GM19438 (cell line): ENCODE data around the gene NADK2.
"Not testable (repeated sequence)": the region's sequence is repeated elsewhere in the genome, so short reads cannot be mapped to it uniquely, and the experiment has no call there.

Experiments used
- ATAC-seq: cut with Tn5 transposase; IDR thresholded peaks from one replicate; pipeline ENCODE4 v1.9.1; 2021; ENCODE audit warnings: low read depth; ENCODE audit not compliant: unreplicated experiment

NADK2 gene, protein sequence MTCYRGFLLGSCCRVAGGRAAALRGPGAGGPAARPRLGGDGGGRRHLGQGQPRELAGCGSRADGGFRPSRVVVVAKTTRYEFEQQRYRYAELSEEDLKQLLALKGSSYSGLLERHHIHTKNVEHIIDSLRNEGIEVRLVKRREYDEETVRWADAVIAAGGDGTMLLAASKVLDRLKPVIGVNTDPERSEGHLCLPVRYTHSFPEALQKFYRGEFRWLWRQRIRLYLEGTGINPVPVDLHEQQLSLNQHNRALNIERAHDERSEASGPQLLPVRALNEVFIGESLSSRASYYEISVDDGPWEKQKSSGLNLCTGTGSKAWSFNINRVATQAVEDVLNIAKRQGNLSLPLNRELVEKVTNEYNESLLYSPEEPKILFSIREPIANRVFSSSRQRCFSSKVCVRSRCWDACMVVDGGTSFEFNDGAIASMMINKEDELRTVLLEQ

DNA sequence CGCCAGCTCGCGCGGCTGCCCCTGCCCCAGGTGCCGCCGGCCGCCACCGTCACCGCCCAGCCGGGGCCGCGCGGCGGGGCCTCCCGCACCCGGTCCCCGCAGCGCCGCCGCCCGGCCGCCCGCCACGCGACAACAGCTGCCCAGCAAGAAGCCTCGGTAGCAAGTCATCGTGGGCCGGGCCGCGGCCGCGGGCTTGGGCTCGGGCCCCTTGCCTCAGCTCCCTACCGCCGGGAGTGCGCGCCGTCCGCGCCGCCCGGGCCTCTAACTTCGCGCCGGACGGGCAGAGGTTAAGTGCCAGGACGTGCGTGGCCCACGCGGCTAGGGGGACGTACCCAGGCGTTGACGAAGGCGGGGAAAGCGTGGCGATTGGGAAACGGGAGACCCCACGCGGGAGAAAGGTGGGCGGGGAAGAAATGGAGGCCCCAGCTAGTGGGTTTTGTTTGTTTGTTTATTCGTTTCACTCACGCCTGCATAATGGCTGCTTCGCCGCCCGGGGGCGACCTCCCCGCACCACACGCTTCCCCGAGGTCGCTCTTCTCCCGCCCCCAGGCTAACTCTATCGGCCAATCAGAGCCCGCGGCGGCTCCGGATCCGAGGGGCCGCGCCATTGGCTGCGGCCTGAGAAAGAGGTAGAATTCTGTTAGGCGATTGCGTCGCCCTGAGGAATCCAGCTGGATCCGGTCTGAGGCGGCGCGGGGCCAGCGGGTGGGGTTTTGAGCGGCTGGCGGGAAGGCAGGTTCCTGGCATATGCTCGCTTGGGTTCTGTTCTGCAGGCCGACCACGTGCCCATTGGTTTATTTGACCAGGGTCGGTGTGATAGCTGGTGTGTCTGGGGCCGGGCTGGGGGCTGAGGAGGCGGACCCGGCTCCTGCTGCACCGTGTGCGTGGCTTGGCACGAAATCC, at the start of gene NADK2:
Gene NADK2, minus strand, starts transcription at position 295 of the 903 bp plus-strand sequence. Its CDS starts 127 bp downstream, at position 168.
- peak; percentile 83 for ATAC-seq

DNA sequence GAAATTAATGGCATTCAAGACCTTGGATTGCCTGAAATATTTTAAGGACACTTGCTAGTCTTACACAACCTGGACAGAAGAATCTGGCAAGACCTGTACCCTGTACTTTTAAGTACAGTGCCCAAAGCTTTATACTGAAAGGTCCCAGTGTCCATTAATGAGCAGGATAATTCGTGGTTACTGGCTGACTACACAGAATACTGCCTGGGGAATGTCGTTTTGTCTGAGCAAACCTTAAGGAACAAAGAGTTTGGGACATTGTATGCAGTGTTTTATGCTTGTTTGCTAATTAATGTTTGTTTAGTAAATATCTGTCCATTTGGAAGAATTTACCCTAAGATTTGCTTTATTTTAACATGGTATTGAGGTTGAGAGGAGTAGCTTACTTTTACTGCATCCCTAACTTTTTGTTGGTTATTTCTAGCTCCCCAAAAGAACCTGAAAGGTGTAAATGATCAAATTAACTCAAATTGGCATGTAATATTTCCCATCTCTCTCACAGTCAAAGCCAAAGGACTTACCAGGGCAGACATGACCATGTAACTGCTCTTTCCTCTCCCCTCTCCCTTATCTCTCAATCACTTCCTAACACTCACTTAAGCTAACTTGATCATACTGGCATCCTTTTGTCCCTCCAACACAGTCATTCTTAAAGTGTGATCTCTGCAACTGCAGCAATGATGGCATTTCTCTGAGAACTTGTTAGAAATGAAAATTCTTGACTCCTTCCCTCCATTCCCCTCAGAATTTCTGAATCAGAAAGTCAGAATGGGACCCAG, 44.3 kb upstream of the NADK2 start:
- no peak for ATAC-seq

DNA sequence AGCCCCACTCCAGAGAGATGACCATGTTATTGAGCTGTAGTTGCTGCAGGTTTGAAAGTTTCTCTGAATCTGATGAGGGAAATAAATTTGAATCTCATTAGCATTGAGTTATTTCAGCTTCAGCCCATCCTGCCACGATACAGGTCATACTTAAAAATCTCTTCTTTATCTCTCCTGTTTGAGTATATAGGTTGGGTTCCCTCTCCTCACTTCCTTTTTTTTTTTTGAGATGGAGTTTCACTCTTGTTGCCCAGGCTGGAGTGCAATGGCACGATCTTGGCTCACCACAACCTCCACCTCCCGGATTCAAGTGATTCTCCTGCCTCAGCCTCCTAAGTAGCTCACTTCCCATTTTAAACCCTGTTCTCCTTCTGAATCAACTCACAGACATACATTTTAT, 42.0 kb upstream of the NADK2 start:
- not testable (repeated sequence) for ATAC-seq

DNA sequence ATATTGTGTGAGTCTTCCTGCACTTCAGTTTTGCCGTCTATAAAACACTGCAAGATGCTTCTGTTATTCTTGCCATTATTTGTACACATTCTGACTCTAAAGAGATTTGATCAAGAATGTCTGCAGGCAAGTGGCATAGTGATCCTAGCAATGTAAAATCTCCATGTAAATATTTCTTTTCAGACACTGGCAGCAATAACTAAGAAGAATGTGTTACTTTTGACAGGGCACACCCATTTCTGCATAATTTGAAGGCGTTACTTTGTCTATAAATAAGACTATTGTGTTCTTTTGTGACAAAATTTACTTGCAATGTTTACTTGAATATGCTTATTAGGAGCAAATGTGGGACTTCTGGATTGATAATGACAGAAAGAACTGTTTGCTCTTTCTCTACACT, 39.9 kb upstream of the NADK2 start:
- no peak for ATAC-seq

DNA sequence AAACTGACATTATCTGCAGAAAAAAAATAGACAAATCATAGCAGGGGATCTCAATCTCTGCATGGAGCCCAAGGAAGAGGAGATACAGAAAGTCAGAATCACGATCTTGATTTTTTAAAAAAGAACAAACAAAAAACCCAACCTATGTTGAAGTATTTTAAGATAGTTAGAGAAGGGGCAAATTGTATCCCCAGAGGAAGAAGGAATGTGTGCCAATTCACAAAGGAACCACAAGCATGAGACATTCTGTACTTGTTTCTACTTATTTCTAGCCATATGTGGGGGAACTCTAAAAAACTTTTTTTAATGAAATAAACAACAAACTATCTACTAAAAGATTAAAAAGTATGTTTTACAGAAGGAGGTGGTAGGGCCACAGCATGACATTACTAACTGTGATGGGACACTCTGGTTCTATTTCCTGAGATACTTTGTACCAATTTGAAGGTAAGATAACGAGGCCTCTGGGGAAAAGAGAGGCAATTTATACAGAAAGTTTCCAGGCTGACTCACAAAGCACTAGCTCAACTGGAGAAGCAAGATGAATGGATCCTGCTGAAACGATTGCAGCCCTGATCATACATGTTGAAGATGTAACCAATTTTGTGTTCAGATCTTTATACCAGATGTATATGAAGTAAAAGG, 37.5 kb upstream of the NADK2 start:
- no peak for ATAC-seq

DNA sequence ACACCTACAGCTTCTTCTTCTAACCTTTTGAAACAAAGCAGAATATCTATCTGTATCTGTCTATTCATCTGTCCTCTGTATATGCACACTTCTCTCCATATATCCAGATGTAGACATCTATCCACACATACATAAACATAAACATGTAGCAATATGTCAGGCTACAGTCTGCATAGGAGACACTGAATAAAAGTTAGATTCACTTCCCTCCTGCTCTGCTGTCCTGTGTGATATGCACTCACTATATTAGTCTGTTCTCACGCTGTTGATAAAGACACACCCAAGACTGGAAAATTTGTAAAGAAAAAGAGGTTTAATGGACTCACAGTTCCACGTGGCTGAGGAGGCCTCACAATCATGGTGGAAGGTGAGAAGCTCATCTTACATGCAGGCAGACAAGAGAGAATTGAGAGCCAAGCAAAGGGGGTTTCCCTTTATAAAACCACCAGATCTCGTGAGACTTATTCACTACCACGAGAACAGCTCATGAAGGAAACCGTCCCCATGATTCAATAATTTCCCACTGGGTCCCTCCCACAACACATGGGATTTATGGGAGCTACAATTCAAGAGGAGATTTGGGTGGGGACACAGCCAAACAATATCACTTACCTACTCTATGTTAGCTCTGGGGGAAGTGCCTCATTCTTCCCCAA, 35.9 kb upstream of the NADK2 start:
- ATAC-seq, result no peak

DNA sequence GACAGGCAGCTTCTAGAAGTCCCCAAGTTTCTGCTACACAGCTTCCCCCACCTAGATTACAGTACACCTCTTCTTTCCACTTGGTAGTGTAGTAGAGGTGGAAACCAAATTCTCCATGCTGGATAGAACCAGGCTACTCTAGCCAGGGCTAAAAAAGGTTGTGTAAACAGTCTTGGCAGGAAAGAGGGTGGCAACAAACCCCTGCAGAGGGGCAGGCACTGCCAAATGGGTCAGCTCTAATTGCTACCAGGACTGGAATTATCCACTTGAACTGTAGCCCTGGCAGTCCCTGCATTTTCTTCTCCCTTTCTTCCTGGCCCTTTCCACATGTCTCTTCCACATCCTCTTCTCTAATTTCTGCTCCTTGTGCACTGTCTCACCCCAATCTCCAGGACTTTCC, 35.1 kb upstream of the NADK2 start:
- no peak for ATAC-seq

DNA sequence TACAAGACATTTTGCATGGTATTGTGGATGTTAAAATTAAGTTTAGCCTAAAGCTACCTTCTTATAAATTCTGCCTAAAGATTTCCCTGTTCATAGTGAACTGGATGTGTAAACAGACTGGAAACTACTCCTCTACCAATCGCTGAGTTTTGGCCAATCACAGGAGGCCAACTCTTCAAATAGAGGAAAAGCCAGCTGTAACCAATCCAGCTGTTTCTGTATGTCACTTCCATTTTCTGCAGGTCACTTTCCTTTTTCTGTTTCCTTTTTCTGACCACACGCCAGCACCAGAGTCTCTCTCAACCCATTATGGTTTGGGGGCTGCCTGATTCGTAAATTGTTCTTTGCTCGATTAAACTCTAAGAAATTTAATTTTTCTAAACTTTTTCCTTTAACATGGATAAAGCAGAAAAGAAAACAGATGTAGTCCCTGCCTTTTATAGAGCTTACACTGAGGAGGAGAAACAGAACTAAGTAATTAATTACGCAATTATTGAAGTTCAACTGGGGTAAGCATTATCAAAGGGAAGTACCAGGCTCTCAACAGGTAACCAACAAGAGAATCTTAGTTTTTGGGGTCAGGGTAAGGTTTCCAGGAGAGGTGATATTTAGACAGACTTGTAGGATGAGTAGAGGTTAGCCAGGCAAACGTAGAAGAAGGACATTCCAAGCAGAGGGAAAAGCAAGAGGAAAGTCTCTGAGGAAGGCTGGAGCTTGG, 32.2 kb upstream of the NADK2 start:
- no peak for ATAC-seq

DNA sequence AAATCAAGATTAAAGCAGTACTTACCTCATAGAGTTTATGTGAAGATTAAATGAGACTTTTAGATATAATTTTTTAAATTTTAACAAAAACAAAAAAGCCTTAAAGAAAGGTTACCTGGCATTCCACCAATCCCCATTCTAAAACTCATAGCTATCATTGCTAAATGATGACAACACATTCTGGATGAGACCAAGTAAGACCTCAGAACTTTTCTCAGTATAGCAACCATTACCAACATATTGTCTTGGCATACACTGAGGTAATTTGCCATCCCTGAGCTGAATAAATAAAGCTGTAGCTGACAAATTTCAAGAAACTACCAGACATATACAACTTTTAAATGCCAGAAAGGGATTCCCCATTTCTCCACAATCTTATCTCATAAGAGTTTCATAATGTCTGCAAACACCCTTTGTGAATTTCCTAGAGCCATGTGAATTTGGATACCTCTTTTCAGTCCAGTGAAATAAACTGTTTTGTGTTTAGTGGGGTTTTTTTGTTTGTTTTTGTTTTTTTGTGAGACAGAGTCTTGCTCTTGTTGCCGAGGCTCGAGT, 30.5 kb upstream of the NADK2 start:
- ATAC-seq, result no peak

DNA sequence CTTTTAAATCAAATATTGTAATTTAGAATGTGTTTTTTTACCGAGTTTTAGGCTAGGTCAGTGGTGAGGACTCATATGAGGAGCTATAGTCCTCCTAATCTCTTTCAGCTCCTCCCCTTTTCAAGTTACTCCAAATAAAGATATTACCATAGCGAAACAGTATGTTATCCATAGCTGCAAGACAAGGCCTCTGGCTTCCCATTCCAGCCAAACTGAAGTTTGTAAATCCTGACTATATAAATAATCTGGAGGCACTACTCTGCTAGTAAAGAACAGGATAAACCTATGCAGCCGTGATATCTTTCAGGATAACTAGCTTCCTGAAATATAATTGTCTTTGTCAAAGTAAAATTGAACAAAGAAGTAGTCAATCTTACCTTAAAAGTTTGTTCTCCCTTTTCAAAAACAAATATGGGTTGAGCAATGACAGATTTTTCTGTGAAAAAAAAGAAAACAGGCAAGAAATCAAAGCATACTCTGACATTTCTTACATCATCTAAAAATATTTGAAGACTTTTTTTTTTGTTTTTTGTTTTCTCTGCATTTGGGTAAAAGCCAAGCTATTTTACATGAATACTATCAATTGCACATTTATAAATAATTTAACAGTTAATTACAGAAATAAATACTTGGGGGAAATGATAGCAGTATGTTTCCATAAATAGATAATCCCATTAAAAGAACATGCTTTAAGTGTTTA, 29.3 kb upstream of the NADK2 start:
- ATAC-seq, result no peak

DNA sequence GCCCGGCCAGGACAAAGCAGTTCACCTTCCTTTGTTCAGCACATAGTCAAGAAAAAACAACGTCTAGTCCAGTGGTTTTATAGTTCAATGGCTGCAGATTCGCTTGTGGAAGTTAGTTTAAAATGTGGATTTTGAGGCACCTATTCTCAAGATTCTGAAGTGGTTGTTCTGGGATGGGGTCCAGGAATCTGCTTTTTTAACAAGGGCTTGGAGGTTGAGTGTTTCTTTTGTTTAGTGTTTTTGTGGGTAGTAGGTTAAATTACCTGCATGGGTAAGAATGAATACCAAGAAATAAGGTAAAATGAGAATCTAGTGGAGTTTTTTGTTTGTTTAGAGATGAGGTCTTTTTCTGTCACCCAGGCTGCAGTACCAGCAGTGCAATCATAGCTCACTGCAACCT, 28.4 kb upstream of the NADK2 start:
- ATAC-seq, result no peak

DNA sequence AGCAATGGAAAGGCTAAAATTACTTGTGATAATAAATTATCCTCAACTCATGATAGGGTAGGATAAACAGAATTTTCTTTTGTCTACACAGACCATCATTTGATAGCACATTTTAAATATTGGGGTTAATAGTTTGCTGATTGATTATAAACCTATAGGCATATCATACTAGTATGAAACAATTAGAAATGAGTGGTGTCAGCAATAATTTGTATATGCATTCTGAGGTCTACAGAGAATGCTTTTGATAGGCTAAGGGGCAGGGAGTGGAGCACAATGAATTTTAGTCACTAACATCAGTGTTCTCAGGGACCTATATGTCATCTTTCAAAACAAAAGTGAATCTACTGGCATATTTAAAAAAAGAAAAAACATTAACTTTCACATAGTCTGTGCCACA, 27.8 kb upstream of the NADK2 start:
- no peak for ATAC-seq

DNA sequence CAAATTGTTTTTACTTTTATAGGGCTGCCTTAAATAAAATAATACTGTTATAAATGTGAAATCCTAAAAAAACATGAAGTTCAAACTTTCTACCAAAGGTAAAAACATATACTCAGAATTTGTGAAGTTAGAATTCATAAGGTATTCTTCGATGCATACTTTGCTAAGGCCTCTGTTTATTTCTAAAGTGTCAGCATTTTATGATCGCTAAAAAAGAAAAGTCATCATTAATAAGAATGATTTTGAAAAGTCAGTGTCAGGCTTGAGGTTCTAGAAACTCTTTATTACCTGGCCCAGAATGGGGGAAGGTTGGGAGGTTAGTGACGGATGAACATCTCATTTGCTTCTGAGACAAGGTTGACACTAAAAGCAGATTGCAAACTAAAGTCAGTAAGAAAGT, 26.2 kb upstream of the NADK2 start:
- no peak for ATAC-seq

DNA sequence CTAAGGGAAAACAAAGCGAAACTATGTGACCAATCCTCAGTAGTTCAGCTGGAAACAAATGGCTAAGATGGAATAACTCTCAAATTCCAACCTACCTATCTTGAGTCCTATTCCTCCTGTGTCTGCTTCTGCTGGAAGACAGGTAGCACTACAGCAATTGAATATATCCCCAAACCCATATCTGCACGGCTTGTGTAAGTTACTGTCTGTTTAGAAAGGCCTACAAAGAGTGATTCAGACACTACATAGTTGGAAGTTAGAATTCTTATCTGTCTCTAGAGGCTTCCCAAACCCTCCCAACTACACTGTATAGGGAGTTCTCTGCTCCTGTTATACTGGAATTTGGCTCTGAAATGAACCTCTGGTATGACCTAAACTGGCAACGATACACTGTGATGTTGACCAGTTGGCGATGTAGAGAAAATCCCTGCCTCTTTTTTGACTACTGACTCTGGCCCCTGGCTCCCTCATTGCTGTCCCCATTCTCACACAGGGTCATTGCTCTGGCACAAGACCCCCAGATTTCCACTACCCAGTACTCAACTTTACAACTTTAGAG, 22.6 kb upstream of the NADK2 start:
- ATAC-seq, result no peak

DNA sequence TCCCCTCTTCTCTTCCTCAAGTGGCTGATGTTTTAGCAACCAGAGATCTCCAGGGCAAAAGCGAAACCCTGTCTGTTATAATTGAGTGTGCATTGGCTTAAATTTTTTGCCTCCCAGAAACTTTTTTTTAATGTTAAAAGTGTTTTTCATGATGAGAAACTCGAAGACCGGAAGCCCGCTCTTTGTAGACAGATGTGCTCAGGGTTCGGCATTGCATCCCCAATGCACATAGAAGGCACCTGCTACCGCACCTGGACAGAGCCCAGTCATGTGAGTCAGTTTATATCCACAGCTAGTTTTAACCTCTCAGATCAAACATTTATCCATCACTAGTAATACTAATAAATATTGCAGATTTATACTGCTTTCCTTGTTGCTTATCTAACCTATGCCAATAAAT, 19.5 kb upstream of the NADK2 start:
- no peak for ATAC-seq

DNA sequence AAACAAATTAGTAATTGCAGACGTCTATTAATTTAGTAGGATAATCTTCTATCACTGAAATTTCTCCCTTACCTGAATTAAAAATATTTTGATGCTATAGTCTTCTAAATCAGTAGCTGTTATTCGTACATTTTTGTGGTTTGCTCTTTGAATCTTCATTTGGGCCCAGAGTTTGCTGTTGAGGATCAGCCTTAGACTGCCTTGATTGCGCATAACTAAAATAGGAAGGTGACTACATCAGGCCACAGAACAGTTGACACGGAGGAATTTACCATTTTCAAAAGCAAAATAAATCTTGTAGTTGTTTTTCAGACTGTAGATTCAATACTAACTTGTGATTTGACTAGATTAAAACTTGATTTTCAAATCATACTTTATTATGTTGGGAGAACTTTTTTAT, 11.8 kb upstream of the NADK2 start:
- ATAC-seq, result no peak

DNA sequence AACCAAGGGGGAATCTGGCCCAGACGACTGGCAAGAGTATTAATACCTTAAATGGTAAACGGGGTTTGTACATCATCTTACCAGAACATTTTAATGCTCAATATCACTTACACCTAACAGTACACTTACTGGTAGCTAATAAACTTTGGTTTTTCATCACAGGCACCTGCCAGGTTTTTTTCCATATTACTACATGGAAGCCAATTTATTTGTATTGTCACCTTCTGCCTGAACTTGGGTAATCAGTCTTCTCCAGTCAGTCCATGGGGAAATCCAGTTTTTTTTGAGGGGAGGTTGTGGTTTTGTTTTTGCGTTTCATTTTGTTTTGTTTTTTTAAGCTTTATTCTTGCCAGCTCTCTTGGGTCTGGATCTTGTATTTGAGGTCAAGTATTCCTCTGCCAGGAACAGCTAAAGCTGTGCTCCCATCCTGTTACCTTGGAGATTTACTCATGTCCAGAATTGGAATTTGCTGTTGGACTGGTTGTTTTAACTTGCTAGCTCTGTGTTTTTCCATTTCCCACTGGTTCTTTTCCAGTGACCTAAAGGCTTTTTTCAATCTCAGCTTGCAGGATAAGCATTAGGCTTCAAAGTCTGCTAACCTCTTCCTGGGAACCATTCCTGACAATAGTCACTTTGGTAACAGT, 11.1 kb upstream of the NADK2 start:
- no peak for ATAC-seq

DNA sequence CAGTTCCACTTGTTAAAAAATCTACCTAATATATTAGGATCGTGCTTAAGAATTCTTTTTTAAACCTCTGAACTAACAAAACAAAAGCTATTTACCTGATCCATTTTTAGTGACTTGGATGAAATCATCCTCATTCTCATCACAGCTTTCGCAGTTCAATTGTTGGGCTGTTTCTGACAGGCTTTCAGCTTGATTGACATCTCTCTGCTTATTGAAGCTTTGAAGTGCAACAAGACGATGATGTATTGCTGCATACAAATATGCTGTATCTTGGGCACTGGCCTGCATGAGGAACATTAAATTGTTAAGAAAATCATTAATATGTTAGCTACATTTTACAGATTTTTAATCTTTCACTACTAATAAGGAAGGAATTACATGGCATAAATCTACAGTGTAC, 9.5 kb upstream of the NADK2 start:
- no peak for ATAC-seq
